Activated CD4-positive, CD25-positive, alpha-beta regulatory T cell treated with anti-CD3 and anti-CD28 coated beads, Interleukin-2, amount 50 U/mL, for 16 hours (primary cell): ENCODE results near the gene PIGL.
A peak's percentile ranks its signal among the peaks of the same experiment; 100 is the strongest.
"Not testable (repeated sequence)": the region's sequence is repeated elsewhere in the genome, so short reads cannot be mapped to it uniquely, and the experiment has no call there.

Source experiments
- DNase-seq: peaks from one replicate; pipeline ENCODE4 v3.0.0-alpha.2; 2020; ENCODE audit warnings: low read depth, low spot score

Gene PIGL

GRCh38 chr17:16273499-16273898 lies 56.5 kb downstream of the PIGL start:
- no peak for DNase-seq

GRCh38 chr17:16273929-16274339 lies 56.9 kb downstream of the PIGL start:
- DNase-seq = no peak

GRCh38 chr17:16275024-16275423 lies 58.0 kb downstream of the PIGL start:
- DNase-seq = no peak

DNA sequence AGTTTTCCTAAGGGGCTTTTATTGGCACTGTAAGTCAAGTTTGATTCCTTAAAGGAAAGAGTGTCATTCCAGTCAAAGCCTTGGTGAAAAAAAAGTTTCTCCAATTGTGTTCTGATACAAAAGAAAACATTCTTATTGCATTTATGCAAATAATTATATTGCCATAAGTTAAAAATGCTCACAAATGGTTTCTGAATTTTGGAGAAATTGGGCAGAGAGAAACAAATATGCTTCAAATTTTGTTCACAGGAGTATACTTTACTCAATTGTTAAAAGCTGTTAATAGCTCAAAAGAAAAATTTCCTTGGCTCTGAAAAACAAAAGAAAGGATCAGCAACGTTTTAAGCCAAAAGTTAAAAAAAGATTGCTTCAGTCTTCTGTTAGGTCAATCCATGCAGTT lies 60.2 kb downstream of the PIGL start:
- DNase-seq = no peak

GRCh38 chr17:16281351-16281750 lies 64.3 kb downstream of the PIGL start:
- no peak for DNase-seq

DNA sequence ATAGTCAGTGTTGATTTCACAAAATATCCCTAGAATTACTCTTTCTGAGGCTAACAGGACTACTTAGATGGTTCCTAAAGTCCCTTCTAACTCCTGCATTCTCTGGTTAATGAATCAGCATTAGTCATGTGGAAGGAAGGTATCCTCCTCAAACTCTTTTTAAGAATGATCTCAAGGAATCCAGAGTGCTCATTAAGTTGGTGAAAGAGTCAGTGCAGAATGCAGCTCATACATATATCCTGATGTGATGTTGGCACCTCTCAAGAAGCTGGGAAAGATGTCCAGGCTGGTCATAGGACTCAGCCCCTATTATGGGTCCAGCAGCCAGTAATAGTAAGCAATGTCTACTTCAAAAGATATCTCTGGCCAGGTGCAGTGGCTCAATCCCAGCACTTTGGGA lies 65.5 kb downstream of the PIGL start:
- DNase-seq = no peak

DNA sequence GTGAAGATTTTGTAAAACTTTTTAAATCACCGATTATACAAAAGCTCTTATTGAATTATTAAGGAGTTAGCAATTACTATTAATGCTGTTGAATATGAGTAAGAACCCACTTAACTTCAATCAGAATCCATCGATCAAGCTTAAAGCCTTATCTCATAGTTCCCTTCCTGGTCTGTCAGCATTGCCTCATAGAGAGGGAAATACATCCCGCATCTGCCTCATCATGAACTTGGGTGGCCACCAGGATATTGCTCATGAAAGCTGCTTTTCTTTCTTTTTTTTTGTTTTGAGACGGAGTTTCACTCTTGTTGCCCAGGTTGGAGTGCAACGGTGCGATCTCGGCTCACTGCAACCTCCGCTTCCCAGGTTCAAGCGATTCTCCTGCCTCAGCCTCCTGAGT lies 66.7 kb downstream of the PIGL start:
- DNase-seq = no peak

GRCh38 chr17:16285646-16286008 lies 68.6 kb downstream of the PIGL start:
- DNase-seq = no peak

DNA sequence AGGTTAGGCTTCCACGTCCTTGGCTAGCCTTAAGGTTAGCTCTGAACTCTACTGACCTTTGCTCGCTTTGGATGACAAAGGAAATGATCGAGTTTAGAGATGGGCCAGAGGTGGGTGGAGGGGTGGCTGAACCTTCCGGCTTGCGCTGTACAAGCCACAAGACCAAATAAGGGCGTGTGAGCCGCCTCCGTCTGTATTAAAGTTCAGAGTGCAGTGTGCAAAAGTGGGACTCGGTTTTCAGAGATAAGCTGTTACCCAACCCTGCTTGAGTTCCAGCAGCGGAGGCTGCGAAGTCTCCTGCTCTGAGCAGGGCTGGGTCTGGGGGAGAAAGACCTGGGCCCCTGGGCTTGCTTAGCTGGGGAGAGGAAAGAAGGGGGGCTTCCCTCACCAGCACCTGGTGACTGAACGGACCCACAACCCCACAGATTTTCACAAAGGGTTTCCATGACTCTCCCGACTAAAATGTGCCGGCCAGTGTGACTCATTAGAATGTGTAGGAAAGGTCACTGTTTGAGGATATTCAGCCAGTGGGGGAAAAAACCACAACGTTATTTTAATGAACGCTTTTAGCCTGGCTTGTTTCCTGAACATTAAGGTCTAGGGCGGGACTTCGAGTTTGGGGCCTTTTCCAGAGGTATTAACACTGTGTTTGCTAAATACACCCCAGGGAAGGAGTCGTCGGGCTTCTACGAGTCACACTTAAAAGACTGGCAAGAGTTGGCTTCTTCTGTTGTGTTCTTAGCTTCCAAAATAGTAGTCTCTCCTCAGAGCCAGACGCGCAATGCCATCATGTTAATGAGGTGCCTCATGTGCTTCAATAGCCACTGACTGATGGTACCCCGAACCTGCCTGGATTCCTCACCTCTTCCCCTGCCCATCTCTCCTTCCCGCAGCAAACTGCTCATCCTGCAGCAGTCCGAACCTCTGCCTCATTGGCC lies 69.3 kb downstream of the PIGL start:
- peak; percentile 40 for DNase-seq

DNA sequence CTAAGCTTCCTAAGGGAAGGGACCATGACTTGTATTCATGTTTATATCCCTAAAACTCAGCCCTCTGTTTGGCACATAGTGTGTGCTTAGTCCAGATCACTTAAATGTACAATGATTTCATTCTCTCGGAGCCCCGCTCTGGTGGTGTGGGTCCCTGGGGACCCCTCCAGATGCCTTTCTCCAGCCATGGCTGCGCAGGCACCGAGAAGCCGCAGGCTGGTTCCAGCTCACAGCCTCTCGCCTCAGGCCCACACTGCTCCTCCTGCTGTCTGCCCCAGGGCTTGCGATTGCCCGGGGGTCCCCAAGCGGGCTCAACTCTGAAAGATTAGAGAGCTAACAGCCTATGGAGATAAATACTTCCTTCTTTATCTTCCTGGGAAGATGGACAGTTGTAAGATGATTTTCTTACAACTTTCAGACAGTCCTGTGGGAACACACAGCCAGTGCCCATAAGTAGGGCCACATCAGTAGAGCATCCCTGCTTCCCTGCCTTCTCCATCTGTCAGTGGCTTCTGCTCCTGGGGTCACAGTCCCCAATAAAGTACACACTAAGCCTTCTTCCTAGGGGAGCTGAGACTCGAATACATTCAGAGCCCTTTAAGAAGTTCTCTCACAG lies 70.0 kb downstream of the PIGL start:
- no peak for DNase-seq

- no peak for DNase-seq
These were observed 70.6 kb downstream of the PIGL start for GRCh38 chr17:16287563-16288027.

DNA sequence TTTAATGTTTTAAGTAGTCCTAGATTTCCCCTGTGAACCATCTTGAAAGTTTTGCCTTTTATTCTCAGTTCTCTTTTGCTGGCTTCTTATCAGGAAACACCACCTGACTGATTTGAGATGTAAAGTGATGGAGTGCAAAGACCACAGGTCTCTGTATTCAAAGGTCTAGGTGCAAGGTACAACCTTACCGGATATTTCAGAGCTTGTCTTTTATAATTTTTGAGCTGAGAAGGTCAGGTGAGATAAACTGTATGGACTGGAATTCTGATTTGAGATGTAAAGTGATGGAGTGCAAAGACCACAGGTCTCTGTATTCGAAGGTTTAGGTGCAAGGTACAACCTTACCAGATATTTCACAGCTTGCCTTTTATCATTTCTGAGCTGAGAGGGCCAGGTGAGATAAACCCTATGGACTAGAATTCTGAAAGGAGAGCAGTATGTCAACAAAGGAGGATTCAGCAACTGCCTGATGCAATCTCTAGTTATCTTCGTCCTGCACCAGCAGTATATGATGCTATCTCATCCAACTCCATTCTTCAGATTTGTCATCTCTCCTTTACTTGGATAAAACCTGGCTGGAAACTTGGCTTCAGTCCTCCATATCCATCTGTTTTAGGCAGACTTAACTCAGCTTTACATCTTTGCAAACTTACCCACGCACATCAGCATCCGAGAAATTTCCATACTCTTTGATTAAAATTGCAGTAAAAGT lies 72.0 kb downstream of the PIGL start:
- DNase-seq = no peak

- no peak for DNase-seq
These were observed 76.9 kb downstream of the PIGL start for GRCh38 chr17:16293931-16294330.

DNA sequence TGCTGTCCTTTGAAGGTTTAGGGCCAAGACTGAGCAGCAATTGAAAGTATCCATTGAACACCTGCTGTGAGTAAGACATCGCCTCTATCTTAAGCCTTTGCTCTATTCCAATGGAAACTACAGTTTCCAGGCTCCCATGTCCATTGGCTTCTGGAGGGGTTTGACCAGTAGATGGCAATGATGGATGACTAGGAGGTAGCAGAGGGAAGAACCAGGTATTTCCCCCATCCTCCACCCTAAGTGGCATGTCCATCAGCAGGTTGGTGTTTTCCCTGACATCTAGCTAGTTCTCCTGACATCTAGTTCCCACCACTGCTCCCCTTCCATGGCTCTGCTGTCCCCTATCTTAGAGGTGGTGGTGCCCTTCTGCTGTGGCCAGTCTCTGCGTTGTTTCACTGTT lies 77.5 kb downstream of the PIGL start:
- no peak for DNase-seq

DNA sequence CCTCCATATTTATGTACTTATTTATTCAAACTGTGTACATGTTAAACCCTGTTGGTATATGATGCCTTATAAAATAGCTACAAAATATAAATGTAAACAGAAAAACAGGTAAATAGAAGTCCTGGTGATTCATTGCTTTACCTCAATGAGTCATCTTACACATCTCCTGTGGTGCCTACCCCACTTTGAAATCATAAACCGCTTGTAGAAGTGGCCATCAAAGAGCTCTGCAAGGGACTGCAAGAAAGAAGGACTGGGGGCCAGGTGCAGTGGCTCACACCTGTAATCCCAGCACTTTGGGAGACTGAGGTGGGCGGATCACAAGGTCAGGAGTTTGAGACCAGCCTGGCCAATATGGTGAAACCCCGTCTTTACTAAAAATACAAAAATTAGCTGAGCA lies 79.1 kb downstream of the PIGL start:
- DNase-seq = not testable (repeated sequence)

GRCh38 chr17:16297367-16298139 lies 80.5 kb downstream of the PIGL start:
- no peak for DNase-seq

GRCh38 chr17:16298140-16298662 lies 81.2 kb downstream of the PIGL start:
- no peak for DNase-seq

DNA sequence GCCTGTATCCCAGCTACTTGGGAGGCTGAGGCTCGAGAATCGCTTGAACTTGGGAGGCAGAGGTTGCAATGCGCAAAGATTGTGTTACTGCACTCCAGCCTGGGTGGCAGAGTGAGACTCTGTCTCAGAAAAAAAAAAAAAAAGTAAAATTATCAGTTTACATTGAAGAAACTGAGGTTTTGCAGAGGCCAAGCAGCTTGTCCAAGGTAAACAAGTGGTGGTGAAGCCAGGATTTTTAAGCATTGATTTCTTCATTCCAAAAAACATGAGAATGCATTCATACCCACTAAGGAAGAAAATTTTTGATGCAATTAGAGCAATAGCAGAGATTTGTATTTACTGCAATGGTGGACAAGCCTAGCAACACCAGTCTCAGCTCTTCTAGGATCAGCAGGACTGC lies 83.5 kb downstream of the PIGL start:
- no peak for DNase-seq

- no peak for DNase-seq
These were observed 85.2 kb downstream of the PIGL start for GRCh38 chr17:16301963-16302855.

DNA sequence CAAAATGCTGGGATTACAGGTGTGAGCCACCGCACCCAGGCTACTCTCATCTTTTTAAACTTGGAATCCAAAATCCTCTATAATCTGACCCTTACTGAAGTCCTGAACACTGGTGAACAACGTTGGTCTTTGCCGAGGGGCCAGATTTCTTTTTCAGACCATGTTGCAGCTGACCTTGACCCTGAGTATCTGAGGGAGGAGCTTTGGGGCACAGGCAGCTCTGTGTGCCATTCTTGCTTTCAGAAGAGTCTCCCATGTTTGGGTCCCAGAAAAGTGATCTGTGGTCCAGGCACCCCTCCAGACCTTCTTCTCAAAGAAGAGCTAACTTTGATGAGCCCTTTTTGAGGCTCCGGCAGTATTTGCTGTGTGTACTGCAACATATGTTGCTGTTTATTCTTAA lies 85.8 kb downstream of the PIGL start:
- no peak for DNase-seq
